Measurements from ENCODE around the gene ZCCHC10. TPM values are rescaled to one million over a fixed set of nuclear protein-coding genes. Genes with fewer than 3 reads are reported as not detected.

Gene ZCCHC10
- total and polyA plus RNA-seq, 9 of the 15 experiments (the other 6 are each of a cell fraction or from before 2014, with no cell fraction given), result 11.9 to 146 (median 51.8) TPM

DNA sequence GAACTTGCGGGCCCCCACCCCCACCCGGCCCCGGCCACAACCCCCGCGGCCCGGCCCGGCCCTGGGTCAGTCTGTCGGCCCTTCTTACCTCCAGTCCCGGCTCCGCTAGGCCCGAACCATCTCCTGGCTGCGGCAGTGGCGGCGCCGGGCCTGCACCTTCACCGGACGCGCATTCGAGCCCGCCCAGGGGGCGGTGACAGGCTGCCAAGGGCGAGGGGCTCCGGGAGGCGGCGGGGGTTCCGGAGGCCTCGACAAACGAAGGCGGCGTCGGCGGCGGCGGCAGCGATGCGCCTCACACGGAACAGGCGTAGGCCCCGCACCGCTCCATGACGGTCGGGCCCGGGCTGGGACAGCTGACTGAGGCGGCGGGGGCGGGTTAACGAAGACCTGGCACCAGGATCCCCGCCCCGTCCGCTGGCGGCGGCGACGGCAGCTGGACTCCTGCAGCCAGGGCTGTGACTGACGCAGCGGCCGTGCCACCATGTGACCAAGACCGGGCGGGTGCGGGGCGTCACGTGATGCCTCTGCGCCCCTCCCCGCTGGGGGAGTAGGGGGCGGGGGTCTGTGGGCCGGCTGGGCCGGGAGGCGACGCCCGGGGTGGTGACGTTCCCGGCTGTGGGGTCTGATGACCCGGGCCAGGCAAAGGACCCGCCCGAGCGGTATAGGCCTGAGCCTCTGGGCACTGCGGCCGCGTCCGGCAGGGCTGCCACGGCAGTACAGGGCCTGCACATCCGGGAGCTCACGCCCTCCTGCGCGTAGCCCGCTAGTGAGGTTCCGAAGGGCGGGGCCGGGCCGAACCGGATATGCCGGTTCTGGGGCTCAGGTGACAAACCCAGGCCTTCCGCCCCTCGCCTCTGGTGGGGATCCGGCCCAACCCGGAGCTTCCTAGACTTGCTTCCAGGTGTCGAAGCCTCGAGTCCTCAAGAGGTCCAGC lies 62.9 kb downstream of the ZCCHC10 start, which contains the start of gene AFF4 (continued):
- TF ChIP-seq, protein P1, sequence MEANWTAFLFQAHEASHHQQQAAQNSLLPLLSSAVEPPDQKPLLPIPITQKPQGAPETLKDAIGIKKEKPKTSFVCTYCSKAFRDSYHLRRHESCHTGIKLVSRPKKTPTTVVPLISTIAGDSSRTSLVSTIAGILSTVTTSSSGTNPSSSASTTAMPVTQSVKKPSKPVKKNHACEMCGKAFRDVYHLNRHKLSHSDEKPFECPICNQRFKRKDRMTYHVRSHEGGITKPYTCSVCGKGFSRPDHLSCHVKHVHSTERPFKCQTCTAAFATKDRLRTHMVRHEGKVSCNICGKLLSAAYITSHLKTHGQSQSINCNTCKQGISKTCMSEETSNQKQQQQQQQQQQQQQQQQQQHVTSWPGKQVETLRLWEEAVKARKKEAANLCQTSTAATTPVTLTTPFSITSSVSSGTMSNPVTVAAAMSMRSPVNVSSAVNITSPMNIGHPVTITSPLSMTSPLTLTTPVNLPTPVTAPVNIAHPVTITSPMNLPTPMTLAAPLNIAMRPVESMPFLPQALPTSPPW (CRISPR knock-in tag; IDR thresholded peaks at IDR 0.05), result peak; percentile 99
- TF ChIP-seq PHTF2 (CRISPR knock-in tag; IDR thresholded peaks at IDR 0.05), result no peak
- TF ChIP-seq PRMT5 (CRISPR knock-in tag; IDR thresholded peaks at IDR 0.05), result peak; percentile 60; the same call in 1 of the 2 replicates
- peak; percentile 77 for TF ChIP-seq POLR2AphosphoS5 (IDR thresholded peaks at IDR 0.05; ENCODE audit: control insufficient read depth, insufficient read depth, low read depth, low read length)
- TF ChIP-seq, protein P2, sequence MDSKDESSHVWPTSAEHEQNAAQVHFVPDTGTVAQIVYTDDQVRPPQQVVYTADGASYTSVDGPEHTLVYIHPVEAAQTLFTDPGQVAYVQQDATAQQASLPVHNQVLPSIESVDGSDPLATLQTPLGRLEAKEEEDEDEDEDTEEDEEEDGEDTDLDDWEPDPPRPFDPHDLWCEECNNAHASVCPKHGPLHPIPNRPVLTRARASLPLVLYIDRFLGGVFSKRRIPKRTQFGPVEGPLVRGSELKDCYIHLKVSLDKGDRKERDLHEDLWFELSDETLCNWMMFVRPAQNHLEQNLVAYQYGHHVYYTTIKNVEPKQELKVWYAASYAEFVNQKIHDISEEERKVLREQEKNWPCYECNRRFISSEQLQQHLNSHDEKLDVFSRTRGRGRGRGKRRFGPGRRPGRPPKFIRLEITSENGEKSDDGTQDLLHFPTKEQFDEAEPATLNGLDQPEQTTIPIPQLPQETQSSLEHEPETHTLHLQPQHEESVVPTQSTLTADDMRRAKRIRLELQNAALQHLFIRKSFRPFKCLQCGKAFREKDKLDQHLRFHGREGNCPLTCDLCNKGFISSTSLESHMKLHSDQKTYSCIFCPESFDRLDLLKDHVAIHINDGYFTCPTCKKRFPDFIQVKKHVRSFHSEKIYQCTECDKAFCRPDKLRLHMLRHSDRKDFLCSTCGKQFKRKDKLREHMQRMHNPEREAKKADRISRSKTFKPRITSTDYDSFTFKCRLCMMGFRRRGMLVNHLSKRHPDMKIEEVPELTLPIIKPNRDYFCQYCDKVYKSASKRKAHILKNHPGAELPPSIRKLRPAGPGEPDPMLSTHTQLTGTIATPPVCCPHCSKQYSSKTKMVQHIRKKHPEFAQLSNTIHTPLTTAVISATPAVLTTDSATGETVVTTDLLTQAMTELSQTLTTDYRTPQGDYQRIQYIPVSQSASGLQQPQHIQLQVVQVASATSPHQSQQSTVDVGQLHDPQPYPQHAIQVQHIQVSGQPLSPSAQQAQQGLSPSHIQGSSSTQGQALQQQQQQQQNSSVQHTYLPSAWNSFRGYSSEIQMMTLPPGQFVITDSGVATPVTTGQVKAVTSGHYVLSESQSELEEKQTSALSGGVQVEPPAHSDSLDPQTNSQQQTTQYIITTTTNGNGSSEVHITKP (IDR thresholded peaks at IDR 0.05; ENCODE audit: partially characterized antibody), result peak; percentile 64
- TF ChIP-seq ZNF175 (CRISPR knock-in tag; IDR thresholded peaks at IDR 0.05; ENCODE audit: low read depth), result 0 out of 2 replicates have a peak, but pooled peaks have one; percentile 65
- no peak for TF ChIP-seq RBM25 (IDR thresholded peaks at IDR 0.05; ENCODE audit: low read depth, low read length, severe bottlenecking)
- TF ChIP-seq TOE1 (IDR thresholded peaks at IDR 0.05; ENCODE audit: borderline replicate concordance), result peak; percentile 99
- no peak for TF ChIP-seq TOE1 (CRISPR knock-in tag; IDR thresholded peaks at IDR 0.05; ENCODE audit: borderline replicate concordance, low read depth)
- no peak for TF ChIP-seq ZNF197 (CRISPR knock-in tag; IDR thresholded peaks at IDR 0.05; ENCODE audit: low read depth)
- no peak for TF ChIP-seq ZC3H11A (IDR thresholded peaks at IDR 0.05; ENCODE audit: low read depth, low read length)
- no peak; the same call in 1 of the 2 replicates for TF ChIP-seq HCFC1 (IDR thresholded peaks at IDR 0.05; ENCODE audit: low read depth, low read length)
- peak; percentile 37; the same call in 1 of the 2 replicates for TF ChIP-seq TAF7 (tag; IDR thresholded peaks at IDR 0.05)
- TF ChIP-seq ZBTB8A (IDR thresholded peaks at IDR 0.05; ENCODE audit: partially characterized antibody), result no peak
- TF ChIP-seq, protein P3, sequence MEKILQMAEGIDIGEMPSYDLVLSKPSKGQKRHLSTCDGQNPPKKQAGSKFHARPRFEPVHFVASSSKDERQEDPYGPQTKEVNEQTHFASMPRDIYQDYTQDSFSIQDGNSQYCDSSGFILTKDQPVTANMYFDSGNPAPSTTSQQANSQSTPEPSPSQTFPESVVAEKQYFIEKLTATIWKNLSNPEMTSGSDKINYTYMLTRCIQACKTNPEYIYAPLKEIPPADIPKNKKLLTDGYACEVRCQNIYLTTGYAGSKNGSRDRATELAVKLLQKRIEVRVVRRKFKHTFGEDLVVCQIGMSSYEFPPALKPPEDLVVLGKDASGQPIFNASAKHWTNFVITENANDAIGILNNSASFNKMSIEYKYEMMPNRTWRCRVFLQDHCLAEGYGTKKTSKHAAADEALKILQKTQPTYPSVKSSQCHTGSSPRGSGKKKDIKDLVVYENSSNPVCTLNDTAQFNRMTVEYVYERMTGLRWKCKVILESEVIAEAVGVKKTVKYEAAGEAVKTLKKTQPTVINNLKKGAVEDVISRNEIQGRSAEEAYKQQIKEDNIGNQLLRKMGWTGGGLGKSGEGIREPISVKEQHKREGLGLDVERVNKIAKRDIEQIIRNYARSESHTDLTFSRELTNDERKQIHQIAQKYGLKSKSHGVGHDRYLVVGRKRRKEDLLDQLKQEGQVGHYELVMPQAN (IDR thresholded peaks at IDR 0.05; ENCODE audit: borderline replicate concordance), result peak; percentile 67; the same call in 1 of the 2 replicates
- no peak for TF ChIP-seq SAFB (IDR thresholded peaks at IDR 0.05; ENCODE audit: borderline replicate concordance, low read depth, low read length)
- no peak for TF ChIP-seq RUNX1 (IDR thresholded peaks at IDR 0.05; ENCODE audit: low read depth)
